ENCODE data around the gene ATP11B.

GRCh38 chr3:182895513-182896112 is 102.3 kb downstream of the ATP11B start:
- TF ChIP-seq CTCF (IDR thresholded peaks at IDR 0.05; ENCODE audit: insufficient read depth, low read depth, low read length) (no peak), EZH2 (IDR thresholded peaks at IDR 0.05; ENCODE audit: insufficient read depth, low read length) (no peak)
